OCI-LY7 (cell line): ENCODE measurements around the gene GLDN. TPM values are rescaled to one million over a fixed set of nuclear protein-coding genes. Genes with fewer than 3 reads are reported as not detected.
"Not testable (repeated sequence)": the region's sequence is repeated elsewhere in the genome, so short reads cannot be mapped to it uniquely, and the experiment has no call there.

Experiments
- BruUV-seq: library from RNA; stranded (reverse); fragments of 400-500 nt; replicated peaks from 2 replicates; lab custom pipeline; 2021; lab: Mats Ljungman, UMichigan
- CTCF ChIA-PET: fragments of 300-600 bp; sonication (Branson Sonifier 250); formaldehyde crosslinking; loops from one replicate; lab custom pipeline; 2022; ENCODE audit warnings: antibody characterized with exemption; ENCODE audit not compliant: unreplicated experiment; lab: Charles Lee
- POLR2A ChIA-PET: fragments of 300-600 bp; sonication (Branson Sonifier 250); formaldehyde crosslinking; loops from one replicate; lab custom pipeline; 2022; ENCODE audit warnings: antibody characterized with exemption; lab: Charles Lee
- DNase-seq: peaks from one replicate; pipeline ENCODE4 v3.0.0-alpha.2; 2015; ENCODE audit warnings: low spot score
- H2AFZ ChIP-seq: fragments of 200-600 bp; sonication (generic), shearing (Covaris generic); 2 replicates; pipeline ENCODE4 v1.6.1; 2014; ENCODE audit warnings: mild to moderate bottlenecking, antibody characterized with exemption, low read length, moderate library complexity
- H3K27ac ChIP-seq: fragments of 200-600 bp; sonication (generic); 2 replicates; pipeline ENCODE4 v1.5.1; 2014; ENCODE audit warnings: mixed run types, low read depth, mild to moderate bottlenecking, moderate library complexity, low read length, inconsistent platforms; ENCODE audit not compliant: poor library complexity, severe bottlenecking
- H3K36me3 ChIP-seq: fragments of 200-600 bp; sonication (generic); 2 replicates; pipeline ENCODE4 v1.6.1; 2014; ENCODE audit warnings: mild to moderate bottlenecking, antibody characterized with exemption, low read length, moderate library complexity, mixed read lengths; ENCODE audit not compliant: insufficient read depth
- H3K4me1 ChIP-seq: fragments of 200-600 bp; sonication (generic); 2 replicates; pipeline ENCODE4 v1.5.1; 2014; ENCODE audit warnings: mild to moderate bottlenecking, low read length; ENCODE audit not compliant: insufficient read depth, poor library complexity, severe bottlenecking
- H3K4me2 ChIP-seq: fragments of 200-600 bp; sonication (generic); 2 replicates; pipeline ENCODE4 v1.6.1; 2014; ENCODE audit warnings: mild to moderate bottlenecking, low read length
- H3K4me3 ChIP-seq: fragments of 200-600 bp; sonication (generic); 2 replicates; pipeline ENCODE4 v1.5.1; 2014; ENCODE audit warnings: mild to moderate bottlenecking, low read depth, low read length; ENCODE audit not compliant: poor library complexity, severe bottlenecking
- H3K79me2 ChIP-seq: fragments of 200-600 bp; sonication (generic); 2 replicates; pipeline ENCODE4 v1.6.1; 2016; ENCODE audit warnings: low read depth, mild to moderate bottlenecking, low read length, moderate library complexity, mixed read lengths; ENCODE audit not compliant: insufficient read depth
- H3K9me2 ChIP-seq: fragments of 200-600 bp; sonication (generic); 2 replicates; pipeline ENCODE4 v1.6.1; 2016; ENCODE audit warnings: mild to moderate bottlenecking, low read length, mixed read lengths; ENCODE audit not compliant: insufficient read depth
- H3K9me3 ChIP-seq: fragments of 200-600 bp; sonication (generic); 2 replicates; pipeline ENCODE4 v1.6.1; 2014; ENCODE audit warnings: mild to moderate bottlenecking, mixed run types, low read length, mixed read lengths
- H4K20me1 ChIP-seq: fragments of 200-600 bp; sonication (generic); 2 replicates; pipeline ENCODE4 v1.6.1; 2014; ENCODE audit warnings: mild to moderate bottlenecking, antibody characterized with exemption, low read length, moderate library complexity, mixed read lengths; ENCODE audit not compliant: insufficient read depth
- CTCF ChIP-seq: fragments of 200-600 bp; sonication (generic); conservative IDR thresholded peaks from 2 replicates; pipeline ENCODE4 v1.5.1; 2014; ENCODE audit warnings: mild to moderate bottlenecking, antibody characterized with exemption, low read length, moderate library complexity, mixed read lengths
- EZH2phosphoT487 ChIP-seq: fragments of 200-600 bp; sonication (generic); IDR thresholded peaks from 2 replicates; pipeline ENCODE4 v1.6.1; 2018; ENCODE audit warnings: low read depth, borderline replicate concordance, mild to moderate bottlenecking, mixed run types, antibody characterized with exemption, low read length, moderate library complexity, mixed read lengths
- intact Hi-C: fragments of 100-400 bp; cut with micrococcal nuclease; formaldehyde crosslinking; loops from one replicate; pipeline ENCODE4 v1.10.0; 2022; ENCODE audit not compliant: unreplicated experiment
- total RNA-seq, 2 experiments: library from RNA; depleted of rRNA in 1 of 2; stranded (reverse); fragments of >200 nt in 1 of 2; shearing (Covaris generic) in 1 of 2; gene quantifications; 2 replicates each; pipeline ENCODE4 v1.2.3, GENCODE V29; 2014 to 2022

Gene GLDN
- total RNA-seq, 2 experiments from 2014 or later = not detected

GRCh38 chr15:51405693-51406523, 64.5 kb downstream of the GLDN start:
- no peak overlapping the region for H2AFZ ChIP-seq
- ChIA-PET CTCF (interaction anchor here (0.6 kb wide), 1 partner anchor 163 kb away, joined by 3 read pairs; no protein-coding TSS in a partner anchor), POLR2A (interaction anchor here (0.6 kb wide), 1 partner anchor 273 kb away, joined by 3 read pairs; no protein-coding TSS in a partner anchor)
- H3K36me3 ChIP-seq = no peaks in the 10 kb centered on the region
- TF ChIP-seq CTCF = no peak
- no peak for TF ChIP-seq EZH2phosphoT487
- no peaks in the 10 kb centered on the region for H3K9me2 ChIP-seq
- H3K4me2 ChIP-seq = no peak overlapping the region
- BruUV-seq = no TSS peak
- DNase-seq = no peak
- intact Hi-C loops = no loop called here
- H3K4me3 ChIP-seq = no peak overlapping the region
- H4K20me1 ChIP-seq = no peaks in the 10 kb centered on the region
- H3K27ac ChIP-seq = no peak overlapping the region
- no peaks in the 10 kb centered on the region for H3K9me3 ChIP-seq
- H3K4me1 ChIP-seq = no peaks in the 10 kb centered on the region
- H3K79me2 ChIP-seq = no peaks in the 10 kb centered on the region

- no peaks in the 10 kb centered on the region for H4K20me1 ChIP-seq
- no peaks in the 10 kb centered on the region for H3K9me2 ChIP-seq
- ChIA-PET CTCF (no interaction called here), POLR2A (no interaction called here)
- no TSS peak for BruUV-seq
- TF ChIP-seq EZH2phosphoT487 (no peak), CTCF (no peak)
- no peak overlapping the region for H3K27ac ChIP-seq
- H3K79me2 ChIP-seq = no peaks in the 10 kb centered on the region
- H3K36me3 ChIP-seq = no peaks in the 10 kb centered on the region
- intact Hi-C loops = no loop called here
- H2AFZ ChIP-seq = no peak overlapping the region
- no peaks in the 10 kb centered on the region for H3K9me3 ChIP-seq
- no peak overlapping the region for H3K4me3 ChIP-seq
- H3K4me1 ChIP-seq = no peaks in the 10 kb centered on the region
- H3K4me2 ChIP-seq = no peak overlapping the region
- no peak for DNase-seq
Measured at GRCh38 chr15:51414256-51414860, 72.9 kb downstream of the GLDN start.

GRCh38 chr15:51416129-51416528, 74.7 kb downstream of the GLDN start:
- Histone ChIP-seq H3K27ac (no peak overlapping the region), H3K9me3 (no peaks in the 10 kb centered on the region), H3K36me3 (no peaks in the 10 kb centered on the region), H3K4me1 (no peaks in the 10 kb centered on the region), H3K4me3 (no peak overlapping the region), H3K4me2 (no peak overlapping the region), H4K20me1 (no peaks in the 10 kb centered on the region), H3K9me2 (no peaks in the 10 kb centered on the region), H2AFZ (no peak overlapping the region), H3K79me2 (no peaks in the 10 kb centered on the region)
- TF ChIP-seq CTCF (no peak), EZH2phosphoT487 (no peak)
- ChIA-PET CTCF (no interaction called here), POLR2A (no interaction called here)
- no TSS peak for BruUV-seq
- intact Hi-C loops = no loop called here
- no peak for DNase-seq

- H3K9me3 ChIP-seq = not testable (repeated sequence)
- POLR2A ChIA-PET = interaction anchor here (0.7 kb wide), 1 partner anchor 55 kb away, joined by 4 read pairs; no protein-coding TSS in a partner anchor
Measured at GRCh38 chr15:51423040-51423439, 81.6 kb downstream of the GLDN start.

More at GRCh38 chr15:51423040-51423439, 81.6 kb downstream of the GLDN start:
- intact Hi-C loops, H3K9me2 ChIP-seq, H2AFZ ChIP-seq, DNase-seq, H3K79me2 ChIP-seq, H3K4me3 ChIP-seq, H3K4me2 ChIP-seq, H3K27ac ChIP-seq, BruUV-seq, H3K36me3 ChIP-seq, H4K20me1 ChIP-seq, H3K4me1 ChIP-seq, CTCF ChIA-PET: not testable (repeated sequence)
